ENCODE measurements around the gene FEZF2. TPM values are rescaled to one million over a fixed set of nuclear protein-coding genes. Genes with fewer than 3 reads are reported as not detected.

FEZF2 gene
- total and polyA plus RNA-seq, 2 of the 8 experiments (the other 6 are each of a cell fraction or from before 2014, with no cell fraction given), result 0.06 TPM; not detected in 1

DNA sequence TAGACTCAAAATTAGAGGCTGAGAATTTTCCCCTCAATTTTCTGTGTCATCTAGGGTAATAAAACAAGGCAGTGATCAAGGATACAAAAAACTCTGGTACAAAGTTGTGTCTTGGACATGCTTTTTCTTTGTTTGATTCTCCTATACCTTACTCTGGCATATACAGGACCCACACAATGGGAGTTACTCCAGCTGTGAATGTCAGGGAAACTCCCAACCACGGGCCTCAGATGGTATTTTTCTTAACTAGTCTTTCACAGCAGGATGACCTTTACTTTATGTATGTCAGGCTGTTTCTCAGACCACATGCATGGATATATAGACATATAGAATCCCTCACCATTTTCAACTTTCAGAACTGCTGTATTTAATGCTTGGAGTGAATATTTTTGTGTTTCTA lies 41.3 kb downstream of the FEZF2 start (continued):
- TF ChIP-seq CBX8 (IDR thresholded peaks at IDR 0.05; ENCODE audit: borderline replicate concordance, low read depth, low read length), result no peak
- TF ChIP-seq SIX5 (IDR thresholded peaks at IDR 0.05; ENCODE audit: low read depth, low read length), result no peak
- TF ChIP-seq CBX5 (IDR thresholded peaks at IDR 0.05; ENCODE audit: low read depth, low read length), result no peak
